Stomach (tissue), 9 donors: ENCODE measurements around the gene DYNLT1. TPM values are rescaled to one million over a fixed set of nuclear protein-coding genes. Genes with fewer than 3 reads are reported as not detected.

Experiments used
- DNase-seq, 2 donors: peaks; one replicate each; pipeline versions ENCODE4 v3.0.0 to v3.0.0-alpha.2; 2013 to 2019
- H3K27ac ChIP-seq, 5 donors: fragments of 200-600 bp in 4 of 5; sonication (generic) in 4 of 5; one replicate each; pipeline ENCODE4 v1.5.1; 2013 to 2019; ENCODE audit warnings: mild to moderate bottlenecking in 1 of 5, moderate library complexity in 1 of 5
- H3K27me3 ChIP-seq, 3 donors: fragments of 200-600 bp; sonication (generic); one replicate each; pipeline ENCODE4 v1.5.1; 2017 to 2019; ENCODE audit warnings: mixed run types in 1 of 3
- H3K36me3 ChIP-seq, 4 donors: fragments of 200-600 bp; sonication (generic); 1 replicate in 3 of 4; 2 replicates in 1 of 4; pipeline ENCODE4 v1.5.1; 2016 to 2019
- H3K4me1 ChIP-seq, 4 donors: fragments of 200-600 bp; sonication (generic); one replicate each; pipeline ENCODE4 v1.5.1; 2016 to 2019
- H3K4me3 ChIP-seq, 4 donors: fragments of 200-600 bp; sonication (generic) in 3 of 4; one replicate each; pipeline ENCODE4 v1.5.1; 2016 to 2019; ENCODE audit warnings: mild to moderate bottlenecking in 1 of 4
- H3K9me3 ChIP-seq, 4 donors: fragments of 200-600 bp; sonication (generic); one replicate each; pipeline ENCODE4 v1.5.1; 2016 to 2019
- CTCF ChIP-seq, 7 experiments: fragments of 450-650 bp in 4 of 7; fragments of 200-600 bp in 3 of 7; sonication (generic) in 3 of 7; IDR thresholded peaks; one replicate each; pipeline ENCODE4 v1.5.1; 2016 to 2019; ENCODE audit warnings: antibody characterized with exemption in 7 of 7, control low read depth in 2 of 7, mild to moderate bottlenecking in 1 of 7
- EP300 ChIP-seq: sonication (generic); formaldehyde crosslinking; IDR thresholded peaks from one replicate; pipeline ENCODE4 v1.6.1; 2017; ENCODE audit warnings: antibody characterized with exemption
- POLR2A ChIP-seq, 4 donors: fragments of 450-650 bp; IDR thresholded peaks; one replicate each; pipeline ENCODE4 v1.6.1; 2016; ENCODE audit warnings: antibody characterized with exemption in 4 of 4, control low read depth in 2 of 4, mild to moderate bottlenecking in 1 of 4, moderate library complexity in 1 of 4
- POLR2AphosphoS5 ChIP-seq, 3 donors: sonication (generic); formaldehyde crosslinking; IDR thresholded peaks; one replicate each; pipeline ENCODE4 v1.6.1; 2016; ENCODE audit warnings: antibody characterized with exemption in 3 of 3
- WGBS, 5 donors: extraction: QIAGEN DNeasy Blood & Tissue Kit in 3 of 5; methylation state at CpG; one replicate each; pipeline versions ENCODE4 v1.1.5 to v1.1.7; 2013 to 2018; 5-methylcytosine and 5-hydroxymethylcytosine counted together
- intact Hi-C: fragments of 100-400 bp; cut with DNase I; formaldehyde crosslinking; loops from one replicate; pipeline ENCODE4 v1.15.1; 2023; ENCODE audit warnings: low total_unique reads
- polyA plus RNA-seq, 3 donors: library from polyadenylated mRNA; stranded (reverse); fragments of 200-250 nt; gene quantifications; one replicate each; pipeline ENCODE4 v1.2.3, GENCODE V29; 2013
- small RNA-seq, 4 donors: library from RNA; depleted of rRNA; stranded (forward); fragments of <200 nt; gene quantifications; one replicate each; pipeline ENCODE3, GENCODE V24; 2016
- total RNA-seq, 5 donors: library from RNA; depleted of rRNA; stranded (reverse); fragments of >200 nt; gene quantifications; one replicate each; pipeline versions ENCODE4 v1.1.0 to v1.2.3, GENCODE V29; 2014 to 2016
- donor health status: healthy with polysubstance abuse.
- donor health status: Bipolar disorder and iron deficiency.
- donor health status: healthy.

Gene DYNLT1
- total and polyA plus RNA-seq, 8 donors, result 5.8 to 294 (median 144) TPM

GRCh38 chr6:158591134-158591809, 53.3 kb downstream of the DYNLT1 start:
- TF ChIP-seq POLR2A (IDR thresholded peaks at IDR 0.05), result no peak
- no peak for TF ChIP-seq POLR2AphosphoS5 (IDR thresholded peaks at IDR 0.05)
- TF ChIP-seq CTCF (IDR thresholded peaks at IDR 0.05), result no peak
- no peak for TF ChIP-seq EP300
- WGBS, 5 donors, result 73 to 77% (median 74%) methylated on average over 7 of the region's 7 CpGs
- no peaks in the 10 kb centered on the region for H3K4me1 ChIP-seq
- H3K27ac ChIP-seq, result no peak overlapping the region
- H3K4me3 ChIP-seq, result no peak overlapping the region
- no peak for DNase-seq
- intact Hi-C loops, result no loop called here
- no peaks in the 10 kb centered on the region for H3K27me3 ChIP-seq
- no peaks in the 10 kb centered on the region for H3K9me3 ChIP-seq
- H3K36me3 ChIP-seq, result peaks cover 72 to 100% (median 100%) of the 10 kb centered on the region in 4 donors

GRCh38 chr6:158589366-158589765, 55.2 kb downstream of the DYNLT1 start:
- Histone ChIP-seq H3K4me3 (no peak overlapping the region), H3K27me3 (no peaks in the 10 kb centered on the region), H3K27ac (no peak overlapping the region), H3K9me3 (no peaks in the 10 kb centered on the region), H3K4me1 (no peaks in the 10 kb centered on the region), H3K36me3 (peaks cover 77 to 98% (median 97%) of the 10 kb centered on the region in 4 donors)
- TF ChIP-seq POLR2A (IDR thresholded peaks at IDR 0.05) (no peak), POLR2AphosphoS5 (IDR thresholded peaks at IDR 0.05) (no peak), EP300 (no peak), CTCF (IDR thresholded peaks at IDR 0.05) (no peak)
- intact Hi-C loops, result no loop called here
- WGBS, 5 donors, result 86 to 91% (median 89%) methylated on average over 8 of the region's 8 CpGs
- no peak for DNase-seq

- Histone ChIP-seq H3K36me3 (peaks cover 64 to 98% (median 92%) of the 10 kb centered on the region in 4 donors), H3K27me3 (no peaks in the 10 kb centered on the region), H3K4me1 (no peaks in the 10 kb centered on the region), H3K4me3 (no peak overlapping the region), H3K27ac (no peak overlapping the region), H3K9me3 (no peaks in the 10 kb centered on the region)
- DNase-seq, result no peak
- TF ChIP-seq EP300 (no peak), POLR2AphosphoS5 (IDR thresholded peaks at IDR 0.05) (no peak)
- intact Hi-C loops, result no loop called here
- 97 to 100% (median 98%) methylated on average over 6 to 8 of the region's 8 CpGs for WGBS, 5 donors
These were observed 57.9 kb downstream of the DYNLT1 start for GRCh38 chr6:158586652-158587051.

Small RNAs within 50 kb of the gene (small RNA-seq; reads per million reads assigned to genes)
- gene MIR7161, result 0 reads per million in 4 donors

Other genes with a start within 250 kb of the DYNLT1 start
- 10 to 100 TPM in 3 of 5 donors, 1 to 10 TPM in 2; 2.9 to 62.2 (median 25.4) TPM for gene TMEM181, start 84.7 kb downstream of the DYNLT1 start, total RNA-seq
- 10 to 100 TPM in 2 of 3 donors, 1 to 10 TPM in 1; 7.8 to 16.7 (median 13.3) TPM for gene TMEM181, start 84.7 kb downstream of the DYNLT1 start, polyA plus RNA-seq
- gene SYTL3, start 5.3 kb upstream of the DYNLT1 start, total RNA-seq, result 10 to 100 TPM in 1 of 5 donors, 1 to 10 TPM in 4; 3.1 to 14.6 (median 8.1) TPM
- gene SYTL3, start 5.3 kb upstream of the DYNLT1 start, polyA plus RNA-seq, result 1 to 10 TPM; 3.4 to 5.2 (median 3.9) TPM
- gene EZR, start 174.6 kb upstream of the DYNLT1 start, total RNA-seq, result 100 to 1,000 TPM in 3 of 5 donors, 10 to 100 TPM in 2; 69.5 to 317 (median 295) TPM
- 100 to 1,000 TPM; 121 to 231 (median 205) TPM for gene EZR, start 174.6 kb upstream of the DYNLT1 start, polyA plus RNA-seq